HepG2 (cell line): ENCODE measurements around the gene TRAK1. TPM values are rescaled to one million over a fixed set of nuclear protein-coding genes. Genes with fewer than 3 reads are reported as not detected.

Experiments used
- ATAC-seq: fragments of 200-7000 bp; cut with Tn5 transposase; 3 replicates; pipeline ENCODE4 v1.9.1; 2020; ENCODE audit warnings: mild to moderate bottlenecking, moderate library complexity
- BruUV-seq: library from RNA; stranded (reverse); fragments of 400-500 nt; replicated peaks from 2 replicates; lab custom pipeline; 2021; lab: Mats Ljungman, UMichigan
- CTCF ChIA-PET: fragments of 300-600 bp; formaldehyde crosslinking; extraction: SDS; loops from one replicate; lab custom pipeline; 2021; ENCODE audit warnings: low total read pairs, inconsistent platforms, low intra/inter-chr PET ratio; lab: Yijun Ruan, JAX
- POLR2A ChIA-PET: fragments of 350-600 bp; sonication (Branson Sonifier 250); formaldehyde crosslinking; loops from one replicate; lab custom pipeline; 2020; ENCODE audit warnings: antibody characterized with exemption, inconsistent platforms; lab: Yijun Ruan, JAX
- DNase-seq: peaks from one replicate; pipeline ENCODE4 v3.0.0-alpha.2; 2015; ENCODE audit warnings: low spot score
- FAIRE-seq: peaks from 3 replicates; lab custom pipeline; 2011; peaks lifted over from hg19 to GRCh38; lab: Jason Lieb, UNC
- H2AFZ ChIP-seq: one replicate; pipeline ENCODE4 v1.6.1; 2011; ENCODE audit warnings: low read length, inconsistent platforms
- H3K27ac ChIP-seq: fragments of 300-600 bp; 3 replicates; pipeline ENCODE4 v1.8.0; 2011; ENCODE audit warnings: mixed run types, mild to moderate bottlenecking, mixed read lengths, low read length, inconsistent platforms; ENCODE audit not compliant: insufficient read depth; ENCODE audit errors: extremely low read length
- H3K27me3 ChIP-seq, 2 experiments: fragments of 200-600 bp in 1 of 2; 2 replicates in 1 of 2; 3 replicates in 1 of 2; pipeline versions ENCODE4 v1.6.0 to v1.8.0; 2011; ENCODE audit warnings: low read length in 2 of 2, mild to moderate bottlenecking in 2 of 2, moderate library complexity in 2 of 2, inconsistent platforms in 1 of 2; ENCODE audit not compliant: insufficient read depth in 2 of 2, control insufficient read depth in 1 of 2
- H3K36me3 ChIP-seq, 2 experiments: fragments of 200-600 bp in 1 of 2; replicated peaks in 1 of 2; 2 replicates in 1 of 2; 3 replicates in 1 of 2; pipeline versions ENCODE4 v1.5.1 to v1.8.0; 2011; ENCODE audit warnings: low read length in 2 of 2, inconsistent platforms in 1 of 2; ENCODE audit not compliant: insufficient read depth in 2 of 2, control insufficient read depth in 1 of 2
- H3K4me1 ChIP-seq: 2 replicates; pipeline ENCODE4 v1.5.1; 2012; ENCODE audit warnings: low read length, inconsistent platforms; ENCODE audit not compliant: insufficient read depth
- H3K4me2 ChIP-seq: 2 replicates; pipeline ENCODE4 v1.6.0; 2011; ENCODE audit warnings: low read depth, low read length, inconsistent platforms
- H3K4me3 ChIP-seq, 3 experiments: fragments of 200-600 bp in 1 of 3; sonication (generic), shearing (Covaris generic) in 1 of 3; replicated peaks in 1 of 3; 2 replicates each; pipeline ENCODE4 v1.5.1; 2011 to 2016; ENCODE audit warnings: low read length in 3 of 3, inconsistent platforms in 2 of 3, low read depth in 2 of 3, mild to moderate bottlenecking in 2 of 3, control low read depth in 1 of 3, mixed read lengths in 1 of 3; ENCODE audit not compliant: insufficient read depth in 1 of 3
- H3K79me2 ChIP-seq: one replicate; pipeline ENCODE4 v1.6.1; 2011; ENCODE audit warnings: low read length, inconsistent platforms; ENCODE audit not compliant: insufficient read depth
- H3K9ac ChIP-seq: 2 replicates; pipeline ENCODE4 v1.6.0; 2011; ENCODE audit warnings: mild to moderate bottlenecking, low read depth, low read length, inconsistent platforms; ENCODE audit not compliant: insufficient read depth
- H3K9me3 ChIP-seq: 2 replicates; pipeline ENCODE4 v1.5.1; 2012; ENCODE audit warnings: mild to moderate bottlenecking, low read length
- H4K20me1 ChIP-seq: 2 replicates; pipeline ENCODE4 v1.6.0; 2011; ENCODE audit warnings: inconsistent platforms, mild to moderate bottlenecking, low read length, moderate library complexity; ENCODE audit not compliant: insufficient read depth
- CENPT ChIP-seq: sonication (generic); formaldehyde crosslinking; IDR thresholded peaks from 2 replicates; pipeline ENCODE4 v1.8.0; 2022; ENCODE audit warnings: low read depth, mild to moderate bottlenecking, moderate library complexity, missing genetic modification reagents
- CREB1 ChIP-seq, 2 experiments: fragments of 450-650 bp in 1 of 2; IDR thresholded peaks; 2 replicates each; pipeline ENCODE4 v1.6.1; 2016 to 2017; ENCODE audit warnings: control low read depth in 1 of 2, mild to moderate bottlenecking in 1 of 2, missing compliant biosample characterization in 1 of 2, missing genetic modification characterization in 1 of 2
- REST ChIP-seq, 2 experiments: IDR thresholded peaks; 2 replicates each; pipeline ENCODE4 v1.6.1; 2011 to 2012; ENCODE audit warnings: low read length in 2 of 2, borderline replicate concordance in 1 of 2, low read depth in 1 of 2, mild to moderate bottlenecking in 1 of 2, moderate library complexity in 1 of 2
- ZNF709 ChIP-seq: sonication (generic); formaldehyde crosslinking; IDR thresholded peaks from 2 replicates; pipeline ENCODE4 v1.5.0; 2020; ENCODE audit warnings: mild to moderate bottlenecking, missing genetic modification reagents
- WGBS: methylation state at CpG from one replicate; pipeline ENCODE4 v1.1.6; 2017; ENCODE audit warnings: low lambda C conversion rate; 5-methylcytosine and 5-hydroxymethylcytosine counted together
- in situ Hi-C: cut with HindIII; loops from 2 replicates; pipeline ENCODE4 v1.10.0; 2017; ENCODE audit warnings: low pct_unique_long_range_greater_than_20kb; ENCODE audit not compliant: extremely low pct_ligation_motif_present
- intact Hi-C: fragments of 100-400 bp; cut with micrococcal nuclease; formaldehyde crosslinking; loops from one replicate; pipeline ENCODE4 v1.10.0; 2022; ENCODE audit not compliant: unreplicated experiment
- polyA plus RNA-seq, 8 experiments: library from polyadenylated mRNA; depleted of rRNA in 3 of 8; stranded (reverse) in 7 of 8; unstranded in 1 of 8; fragments of >200 nt; fragmentation: Illumina TruSeq in 4 of 8; extraction: Trizol in 4 of 8; gene quantifications; 2 replicates each; pipeline versions ENCODE4 v1.2.1 to v1.2.3, GENCODE V29; 2011 to 2016; ENCODE audit warnings: low read depth in 4 of 8, missing spikeins in 1 of 8, mixed read lengths in 1 of 8; ENCODE audit not compliant: insufficient read depth in 1 of 8
- total RNA-seq, 5 experiments: library from RNA; depleted of rRNA; stranded (reverse); fragments of >200 nt; fragmentation: Illumina TruSeq; extraction: Trizol; gene quantifications; 2 replicates each; pipeline ENCODE4 v1.2.3, GENCODE V29; 2016; ENCODE audit warnings: low read depth in 1 of 5

Gene TRAK1
- total and polyA plus RNA-seq, 2 of the 13 experiments (the other 11 are each of a cell fraction or from before 2014, with no cell fraction given) = 20.5 to 46.6 TPM

- no peak overlapping the region for H2AFZ ChIP-seq
- H4K20me1 ChIP-seq = no peaks in the 10 kb centered on the region
- no peak; the same call in 2 of the 3 replicates for ATAC-seq
- H3K27me3 ChIP-seq = no peaks in the 10 kb centered on the region
- H3K9me3 ChIP-seq = no peaks in the 10 kb centered on the region
- POLR2A ChIA-PET = no interaction called here
- no peak for DNase-seq
- H3K36me3 ChIP-seq = no peaks in the 10 kb centered on the region; a peak in 1 of 5 replicates
- TF ChIP-seq CREB1 (IDR thresholded peaks at IDR 0.05) (no peak), CREB1 (CRISPR knock-in tag; IDR thresholded peaks at IDR 0.05) (no peak), ZNF709 (no peak), REST (IDR thresholded peaks at IDR 0.05; ENCODE audit: borderline replicate concordance in 1 of 2, low read depth in 1 of 2, low read length in 2 of 2) (peak in 1 of 2 experiments; percentile 64; a peak in 1 of 4 replicates), CENPT (CRISPR knock-in tag) (no peak)
- 96% methylated on average over 11 of the region's 11 CpGs for WGBS
- H3K79me2 ChIP-seq = no peaks in the 10 kb centered on the region
- H3K4me1 ChIP-seq = peaks cover 21% of the 10 kb centered on the region
- CTCF ChIA-PET = no interaction called here
- intact Hi-C loops = no loop called here
- no peak overlapping the region for H3K9ac ChIP-seq
- H3K4me2 ChIP-seq = no peak overlapping the region
- H3K27ac ChIP-seq = no peak overlapping the region
- BruUV-seq = no TSS peak
- no peak overlapping the region for H3K4me3 ChIP-seq
- in situ Hi-C loops = no loop called here
- FAIRE-seq = no peak
Observed at GRCh38 chr3:42148982-42149432, 57.9 kb downstream of the TRAK1 start.
